KMS-11 (cell line): ENCODE data around the gene PIGU.

Source experiments
- H2AFZ ChIP-seq: fragments of 200-600 bp; sonication (generic); 2 replicates; pipeline ENCODE4 v1.6.1; 2016; ENCODE audit warnings: antibody characterized with exemption, mixed run types, low read depth
- H3K27ac ChIP-seq: fragments of 200-600 bp; sonication (generic); 2 replicates; pipeline ENCODE4 v1.6.1; 2016; ENCODE audit warnings: mild to moderate bottlenecking, mixed run types
- H3K27me3 ChIP-seq: fragments of 200-600 bp; sonication (generic); 2 replicates; pipeline ENCODE4 v1.6.1; 2017; ENCODE audit warnings: mild to moderate bottlenecking, low read depth, mixed run types, moderate library complexity; ENCODE audit not compliant: insufficient read depth
- H3K36me3 ChIP-seq: fragments of 200-600 bp; sonication (generic); 2 replicates; pipeline ENCODE4 v1.6.1; 2017; ENCODE audit warnings: mild to moderate bottlenecking, mixed run types; ENCODE audit not compliant: insufficient read depth
- H3K4me1 ChIP-seq: fragments of 200-600 bp; sonication (generic); 2 replicates; pipeline ENCODE4 v1.6.1; 2016; ENCODE audit warnings: mild to moderate bottlenecking, low read depth, mixed run types; ENCODE audit not compliant: poor library complexity, severe bottlenecking
- H3K4me2 ChIP-seq: fragments of 200-600 bp; sonication (generic); 2 replicates; pipeline ENCODE4 v1.7.0; 2016; ENCODE audit warnings: mild to moderate bottlenecking, mixed run types
- H3K4me3 ChIP-seq: fragments of 200-600 bp; sonication (generic); IDR thresholded peaks from 2 replicates; pipeline ENCODE4 v1.6.1; 2017; ENCODE audit warnings: low read depth, low read length, mixed read lengths; ENCODE audit not compliant: insufficient read depth
- H3K79me2 ChIP-seq: fragments of 200-600 bp; sonication (generic); 2 replicates; pipeline ENCODE4 v1.6.1; 2016; ENCODE audit warnings: low read depth, mixed run types; ENCODE audit not compliant: insufficient read depth
- H3K9ac ChIP-seq: fragments of 200-600 bp; sonication (generic); 2 replicates; pipeline ENCODE4 v1.6.1; 2016; ENCODE audit warnings: mild to moderate bottlenecking, mixed run types
- H4K20me1 ChIP-seq: fragments of 200-600 bp; sonication (generic); 2 replicates; pipeline ENCODE4 v1.6.1; 2016; ENCODE audit warnings: mild to moderate bottlenecking, mixed run types; ENCODE audit not compliant: insufficient read depth
- CTCF ChIP-seq: fragments of 200-600 bp; sonication (generic); conservative IDR thresholded peaks from 2 replicates; pipeline ENCODE4 v1.6.1; 2017; ENCODE audit warnings: low read depth, mild to moderate bottlenecking, antibody characterized with exemption, low read length, moderate library complexity, mixed read lengths

PIGU gene

GRCh38 chr20:34638532-34638931, 38.4 kb downstream of the PIGU start:
- Histone ChIP-seq H3K36me3 (peaks cover 5% of the 10 kb centered on the region; the same call in 1 of the 2 replicates), H3K27ac (no peak overlapping the region)

GRCh38 chr20:34638039-34638292, 38.9 kb downstream of the PIGU start:
- peaks cover 5% of the 10 kb centered on the region; the same call in 1 of the 2 replicates for H3K36me3 ChIP-seq
- H3K9ac ChIP-seq, result no peak overlapping the region
- no peak for TF ChIP-seq CTCF
- no peak overlapping the region for H3K27ac ChIP-seq
- no peaks in the 10 kb centered on the region for H4K20me1 ChIP-seq
- H3K79me2 ChIP-seq, result no peaks in the 10 kb centered on the region
- no peak overlapping the region for H3K4me2 ChIP-seq
- H2AFZ ChIP-seq, result no peak overlapping the region
- H3K27me3 ChIP-seq, result no peaks in the 10 kb centered on the region
- peaks cover 45% of the 10 kb centered on the region for H3K4me1 ChIP-seq
- H3K4me3 ChIP-seq, result no peak overlapping the region

More at GRCh38 chr20:34638532-34638931, 38.4 kb downstream of the PIGU start:
- Histone ChIP-seq H3K4me2 (no peak overlapping the region), H3K4me3 (no peak overlapping the region), H3K79me2 (no peaks in the 10 kb centered on the region), H2AFZ (no peak overlapping the region), H4K20me1 (no peaks in the 10 kb centered on the region), H3K4me1 (peaks cover 50% of the 10 kb centered on the region), H3K27me3 (no peaks in the 10 kb centered on the region), H3K9ac (no peak overlapping the region)
- TF ChIP-seq CTCF, result no peak

GRCh38 chr20:34637245-34638038, 39.5 kb downstream of the PIGU start:
- Histone ChIP-seq H3K4me2 (no peak overlapping the region), H2AFZ (no peak overlapping the region), H3K36me3 (peaks cover 5% of the 10 kb centered on the region; the same call in 1 of the 2 replicates), H3K27me3 (no peaks in the 10 kb centered on the region), H3K79me2 (no peaks in the 10 kb centered on the region), H3K9ac (no peak overlapping the region), H4K20me1 (no peaks in the 10 kb centered on the region), H3K4me3 (no peak overlapping the region), H3K4me1 (peaks cover 39% of the 10 kb centered on the region), H3K27ac (no peak overlapping the region)
- TF ChIP-seq CTCF, result no peak

- no peak for TF ChIP-seq CTCF
- H3K4me1 ChIP-seq, result peaks cover 31% of the 10 kb centered on the region
Measured at GRCh38 chr20:34636648-34637047, 40.2 kb downstream of the PIGU start.

More at GRCh38 chr20:34636648-34637047, 40.2 kb downstream of the PIGU start:
- Histone ChIP-seq H3K4me3 (no peak overlapping the region), H4K20me1 (no peaks in the 10 kb centered on the region), H3K27ac (no peak overlapping the region), H3K79me2 (no peaks in the 10 kb centered on the region), H3K27me3 (no peaks in the 10 kb centered on the region), H3K36me3 (peaks cover 5% of the 10 kb centered on the region; the same call in 1 of the 2 replicates), H3K4me2 (no peak overlapping the region), H3K9ac (no peak overlapping the region), H2AFZ (no peak overlapping the region)
